ENCODE data around the gene PKP2. TPM values are rescaled to one million over a fixed set of nuclear protein-coding genes. Genes with fewer than 3 reads are reported as not detected.

The PKP2 gene
- total RNA-seq, 2 experiments from 2014 or later, result not detected

DNA sequence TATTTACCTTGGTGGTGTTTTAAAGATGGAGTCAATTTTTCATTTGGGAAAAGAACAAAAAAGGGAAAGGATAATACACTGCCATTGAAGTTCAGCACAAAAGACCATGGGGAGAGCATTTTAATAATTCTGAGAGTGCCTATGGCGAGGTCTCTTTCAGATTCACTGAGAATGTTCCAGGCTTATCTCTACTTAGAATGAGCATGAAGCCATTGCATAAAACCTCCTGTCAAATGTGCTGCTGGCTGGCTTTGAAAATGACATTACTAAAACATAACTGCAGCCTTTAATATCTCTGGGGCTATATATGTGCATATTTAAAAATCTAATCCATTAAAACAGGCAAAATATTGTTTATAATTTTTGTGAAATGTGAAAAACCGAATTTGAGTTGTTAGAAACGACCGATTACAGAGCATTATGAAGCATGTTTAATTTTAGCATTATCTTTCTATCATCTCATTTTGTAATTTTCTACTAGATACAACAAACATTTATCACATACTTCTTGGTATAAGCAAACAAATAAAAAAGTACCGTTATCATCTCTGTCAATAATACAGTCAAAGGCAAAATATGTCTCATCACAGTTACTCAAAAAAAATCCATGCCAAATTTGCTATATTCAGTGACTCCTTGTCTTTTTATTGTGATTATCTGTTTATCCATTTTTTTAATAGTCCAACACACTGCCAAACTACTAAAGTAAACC lies 95.2 kb downstream of the PKP2 start:
- intact Hi-C loops (cut with micrococcal nuclease; ENCODE audit: unreplicated experiment), result no loop called here
- Histone ChIP-seq H3K4me1 (ENCODE audit: insufficient read depth, low read length, poor library complexity, severe bottlenecking) (no peaks in the 10 kb centered on the region), H4K20me1 (ENCODE audit: insufficient read depth, low read length) (no peaks in the 10 kb centered on the region), H3K79me2 (ENCODE audit: insufficient read depth, low read depth, low read length) (no peaks in the 10 kb centered on the region), H3K9me3 (ENCODE audit: low read length) (no peaks in the 10 kb centered on the region), H3K9me2 (ENCODE audit: insufficient read depth, low read length) (no peaks in the 10 kb centered on the region), H2AFZ (ENCODE audit: low read length) (no peak overlapping the region), H3K4me2 (ENCODE audit: low read length) (no peak overlapping the region), H3K4me3 (ENCODE audit: low read depth, low read length, poor library complexity, severe bottlenecking) (no peak overlapping the region), H3K27ac (ENCODE audit: low read depth, low read length, poor library complexity, severe bottlenecking) (no peak overlapping the region), H3K36me3 (ENCODE audit: insufficient read depth, low read length) (no peaks in the 10 kb centered on the region)
- no TSS peak for BruUV-seq (replicated peaks)
- TF ChIP-seq EZH2phosphoT487 (IDR thresholded peaks at IDR 0.05; ENCODE audit: borderline replicate concordance, low read depth, low read length), result no peak
- TF ChIP-seq, protein P1, sequence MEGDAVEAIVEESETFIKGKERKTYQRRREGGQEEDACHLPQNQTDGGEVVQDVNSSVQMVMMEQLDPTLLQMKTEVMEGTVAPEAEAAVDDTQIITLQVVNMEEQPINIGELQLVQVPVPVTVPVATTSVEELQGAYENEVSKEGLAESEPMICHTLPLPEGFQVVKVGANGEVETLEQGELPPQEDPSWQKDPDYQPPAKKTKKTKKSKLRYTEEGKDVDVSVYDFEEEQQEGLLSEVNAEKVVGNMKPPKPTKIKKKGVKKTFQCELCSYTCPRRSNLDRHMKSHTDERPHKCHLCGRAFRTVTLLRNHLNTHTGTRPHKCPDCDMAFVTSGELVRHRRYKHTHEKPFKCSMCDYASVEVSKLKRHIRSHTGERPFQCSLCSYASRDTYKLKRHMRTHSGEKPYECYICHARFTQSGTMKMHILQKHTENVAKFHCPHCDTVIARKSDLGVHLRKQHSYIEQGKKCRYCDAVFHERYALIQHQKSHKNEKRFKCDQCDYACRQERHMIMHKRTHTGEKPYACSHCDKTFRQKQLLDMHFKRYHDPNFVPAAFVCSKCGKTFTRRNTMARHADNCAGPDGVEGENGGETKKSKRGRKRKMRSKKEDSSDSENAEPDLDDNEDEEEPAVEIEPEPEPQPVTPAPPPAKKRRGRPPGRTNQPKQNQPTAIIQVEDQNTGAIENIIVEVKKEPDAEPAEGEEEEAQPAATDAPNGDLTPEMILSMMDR (conservative IDR thresholded peaks at IDR 0.05; ENCODE audit: low read length), result no peak
- DNase-seq (ENCODE audit: low spot score), result no peak
- ChIA-PET POLR2A (no interaction called here), CTCF (ENCODE audit: unreplicated experiment) (no interaction called here)

DNA sequence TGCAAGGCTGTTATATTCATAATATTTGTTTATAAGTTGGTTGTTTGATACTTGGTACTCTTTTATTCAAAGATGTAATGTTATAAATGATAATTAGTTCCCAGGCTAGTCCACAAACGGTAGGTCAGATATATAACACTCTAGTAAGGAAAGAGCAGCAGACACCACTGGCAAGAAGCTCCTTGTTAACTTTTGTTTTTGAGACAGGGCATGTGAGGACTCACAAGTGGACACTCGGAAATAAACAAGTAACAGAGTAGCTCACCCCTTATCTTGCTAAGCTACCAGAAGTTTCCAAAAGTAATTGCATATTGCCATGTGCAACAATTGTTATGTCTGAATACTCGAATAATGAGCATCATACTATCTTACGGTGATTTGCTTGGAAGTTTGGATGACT lies 102.3 kb downstream of the PKP2 start:
- Histone ChIP-seq H3K4me1 (ENCODE audit: insufficient read depth, low read length, poor library complexity, severe bottlenecking) (no peaks in the 10 kb centered on the region), H3K79me2 (ENCODE audit: insufficient read depth, low read depth, low read length) (no peaks in the 10 kb centered on the region), H3K27ac (ENCODE audit: low read depth, low read length, poor library complexity, severe bottlenecking) (no peak overlapping the region), H3K36me3 (ENCODE audit: insufficient read depth, low read length) (no peaks in the 10 kb centered on the region), H2AFZ (ENCODE audit: low read length) (no peak overlapping the region), H3K4me3 (ENCODE audit: low read depth, low read length, poor library complexity, severe bottlenecking) (no peak overlapping the region), H3K4me2 (ENCODE audit: low read length) (no peak overlapping the region), H3K9me2 (ENCODE audit: insufficient read depth, low read length) (no peaks in the 10 kb centered on the region), H3K9me3 (ENCODE audit: low read length) (no peaks in the 10 kb centered on the region), H4K20me1 (ENCODE audit: insufficient read depth, low read length) (no peaks in the 10 kb centered on the region)
- POLR2A ChIA-PET, result no interaction called here
- BruUV-seq (replicated peaks), result no TSS peak
- TF ChIP-seq, protein P1 (conservative IDR thresholded peaks at IDR 0.05; ENCODE audit: low read length), result no peak
- DNase-seq (ENCODE audit: low spot score), result no peak
- intact Hi-C loops (cut with micrococcal nuclease; ENCODE audit: unreplicated experiment), result no loop called here
- CTCF ChIA-PET (ENCODE audit: unreplicated experiment), result no interaction called here

DNA sequence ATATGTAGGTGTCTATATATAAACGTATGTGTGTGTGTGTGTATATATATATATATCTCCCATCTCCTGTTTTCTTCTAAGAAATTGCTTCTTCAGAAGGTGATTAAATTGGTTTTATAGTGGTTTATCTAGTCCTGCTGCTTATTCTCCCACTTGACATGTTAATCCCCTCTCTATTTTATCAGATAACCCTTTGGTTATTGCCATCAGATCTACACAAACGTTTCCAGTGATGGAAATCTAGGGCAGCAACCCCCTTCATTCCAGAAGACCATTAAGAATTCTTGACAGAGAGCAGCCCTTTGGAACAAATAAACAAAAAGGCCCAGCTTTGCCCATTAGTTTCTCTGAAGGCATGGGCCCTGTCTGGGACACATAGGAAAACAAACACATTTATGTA lies 106.7 kb downstream of the PKP2 start:
- Histone ChIP-seq H3K4me2 (ENCODE audit: low read length) (no peak overlapping the region), H3K27ac (ENCODE audit: low read depth, low read length, poor library complexity, severe bottlenecking) (no peak overlapping the region), H3K9me2 (ENCODE audit: insufficient read depth, low read length) (no peaks in the 10 kb centered on the region), H3K4me3 (ENCODE audit: low read depth, low read length, poor library complexity, severe bottlenecking) (no peak overlapping the region), H2AFZ (ENCODE audit: low read length) (no peak overlapping the region), H3K9me3 (ENCODE audit: low read length) (no peaks in the 10 kb centered on the region), H4K20me1 (ENCODE audit: insufficient read depth, low read length) (no peaks in the 10 kb centered on the region), H3K36me3 (ENCODE audit: insufficient read depth, low read length) (no peaks in the 10 kb centered on the region), H3K79me2 (ENCODE audit: insufficient read depth, low read depth, low read length) (no peaks in the 10 kb centered on the region), H3K4me1 (ENCODE audit: insufficient read depth, low read length, poor library complexity, severe bottlenecking) (no peaks in the 10 kb centered on the region)
- BruUV-seq (replicated peaks), result no TSS peak
- ChIA-PET POLR2A (no interaction called here), CTCF (ENCODE audit: unreplicated experiment) (no interaction called here)
- DNase-seq (ENCODE audit: low spot score), result no peak
- intact Hi-C loops (cut with micrococcal nuclease; ENCODE audit: unreplicated experiment), result loop anchor here (5.0 kb wide), 1 partner anchor 57 kb away; no protein-coding TSS in a partner anchor
- no peak for TF ChIP-seq EZH2phosphoT487 (IDR thresholded peaks at IDR 0.05; ENCODE audit: borderline replicate concordance, low read depth, low read length)

Measured in OCI-LY7 (cell line).